ENCODE data around the gene TEX38.

DNA sequence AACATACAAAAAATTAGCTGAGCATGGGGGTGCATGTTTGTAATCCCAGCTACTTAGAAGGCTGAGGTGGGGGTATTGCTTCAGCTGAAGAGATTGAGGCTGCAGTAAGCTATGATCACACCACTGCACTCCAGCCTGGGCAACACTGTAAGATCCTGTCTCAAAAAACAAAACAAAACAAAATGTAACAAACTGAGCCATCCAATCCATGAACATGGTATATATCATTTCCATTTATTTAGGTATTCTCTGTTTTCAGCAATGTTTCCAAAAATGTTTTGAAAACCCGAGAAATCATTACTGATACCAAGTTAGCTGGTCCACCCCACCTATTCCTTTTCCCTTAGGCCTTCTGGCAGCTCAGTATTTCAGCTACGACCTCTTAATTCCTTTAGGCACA lies 21.9 kb upstream of the TEX38 start:
- no peak for TF ChIP-seq RAD21 (IDR thresholded peaks at IDR 0.05; ENCODE audit: low read depth)
- TF ChIP-seq NFIC (IDR thresholded peaks at IDR 0.05) = no peak
- TF ChIP-seq, protein P1, sequence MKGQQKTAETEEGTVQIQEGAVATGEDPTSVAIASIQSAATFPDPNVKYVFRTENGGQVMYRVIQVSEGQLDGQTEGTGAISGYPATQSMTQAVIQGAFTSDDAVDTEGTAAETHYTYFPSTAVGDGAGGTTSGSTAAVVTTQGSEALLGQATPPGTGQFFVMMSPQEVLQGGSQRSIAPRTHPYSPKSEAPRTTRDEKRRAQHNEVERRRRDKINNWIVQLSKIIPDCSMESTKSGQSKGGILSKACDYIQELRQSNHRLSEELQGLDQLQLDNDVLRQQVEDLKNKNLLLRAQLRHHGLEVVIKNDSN (IDR thresholded peaks at IDR 0.05) = no peak
- TF ChIP-seq CREB1 (IDR thresholded peaks at IDR 0.05; ENCODE audit: low read depth) = no peak
- no peak for TF ChIP-seq YY1 (IDR thresholded peaks at IDR 0.05; ENCODE audit: low read depth)
- TF ChIP-seq, protein P2, sequence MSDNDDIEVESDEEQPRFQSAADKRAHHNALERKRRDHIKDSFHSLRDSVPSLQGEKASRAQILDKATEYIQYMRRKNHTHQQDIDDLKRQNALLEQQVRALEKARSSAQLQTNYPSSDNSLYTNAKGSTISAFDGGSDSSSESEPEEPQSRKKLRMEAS (IDR thresholded peaks at IDR 0.05) = no peak
- TF ChIP-seq TCF12 (IDR thresholded peaks at IDR 0.05; ENCODE audit: low read depth) = no peak
- no peak for TF ChIP-seq EP300 (IDR thresholded peaks at IDR 0.05; ENCODE audit: borderline replicate concordance)
- no peak for TF ChIP-seq EGR1 (IDR thresholded peaks at IDR 0.05)

Data from Ishikawa (cell line).